Measurements from ENCODE around the gene MAN2A2. TPM values are rescaled to one million over a fixed set of nuclear protein-coding genes. Genes with fewer than 3 reads are reported as not detected.

Gene MAN2A2
- total and polyA plus RNA-seq, 2 of the 8 experiments (the other 6 are each of a cell fraction or from before 2014, with no cell fraction given) = 23.1 to 29.7 TPM

DNA sequence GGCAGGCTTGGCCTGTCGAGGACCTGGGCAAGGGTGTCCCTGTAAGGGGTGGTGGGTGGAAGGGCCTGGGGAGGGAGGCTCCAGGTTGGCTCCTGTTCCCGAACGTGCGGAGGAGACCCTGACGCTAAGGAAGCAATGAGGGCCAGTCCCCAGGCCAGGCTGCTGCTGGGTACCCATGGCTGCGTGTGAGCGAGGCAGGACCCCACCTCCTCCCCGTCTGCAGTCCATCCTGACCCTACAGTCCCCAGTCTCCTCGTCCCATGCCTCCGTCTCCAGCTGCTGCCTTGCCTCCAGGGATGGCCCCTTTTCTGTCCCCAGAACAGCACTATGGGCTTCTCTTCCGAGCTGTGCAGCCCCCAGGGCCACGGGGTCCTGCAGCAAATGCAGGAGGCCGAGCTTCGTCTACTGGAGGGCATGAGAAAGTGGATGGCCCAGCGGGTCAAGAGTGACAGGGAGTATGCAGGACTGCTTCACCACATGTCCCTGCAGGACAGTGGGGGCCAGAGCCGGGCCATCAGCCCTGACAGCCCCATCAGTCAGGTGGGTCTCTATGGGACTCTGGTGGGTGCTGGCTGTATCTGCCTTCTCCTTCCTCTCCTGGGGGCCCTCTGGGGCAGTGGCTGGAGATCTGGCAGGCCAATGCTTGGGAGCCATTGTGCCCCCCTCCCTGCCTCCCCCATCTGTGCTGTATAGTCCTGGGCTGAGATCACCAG lies 18.2 kb upstream of the MAN2A2 start:
- H2BK120ac ChIP-seq (replicated peaks; ENCODE audit: low read depth, low read length) = no peak overlapping the region
- H3K4ac ChIP-seq (replicated peaks; ENCODE audit: insufficient read length, low read depth, low read length) = peak overlapping the region; percentile 57
- H3K14ac ChIP-seq (ENCODE audit: insufficient read length) = no peak overlapping the region
- H3K4me2 ChIP-seq (ENCODE audit: insufficient read depth in 1 of 2, low read depth in 2 of 2, low read length in 2 of 2) = peak overlapping the region; percentile 62 to 72
- H3K56ac ChIP-seq (replicated peaks; ENCODE audit: insufficient read length, low read depth, low read length) = no peak overlapping the region
- DNase-seq (ENCODE audit: low read depth in 1 of 2, low spot score in 2 of 2) = no peak
- H2BK20ac ChIP-seq (ENCODE audit: low read length) = no peak overlapping the region; the same call in 1 of the 2 replicates
- no peaks in the 10 kb centered on the region; the same call in 1 of the 2 replicates for H3K79me1 ChIP-seq (ENCODE audit: low read depth, low read length)
- H2AK5ac ChIP-seq (ENCODE audit: low read depth, low read length) = no peak overlapping the region; the same call in 1 of the 2 replicates
- H3K27ac ChIP-seq (ENCODE audit: low read depth, low read length) = no peak overlapping the region
- peak overlapping the region; percentile 97; the same call in 1 of the 2 replicates for H2BK15ac ChIP-seq (ENCODE audit: low read length)
- no peak for FAIRE-seq
- no peak overlapping the region for H3K9ac ChIP-seq (replicated peaks in 1 of 4; ENCODE audit: extremely low read depth in 1 of 4, low read depth in 3 of 4, low read length in 3 of 4)
- CTCF ChIA-PET (ENCODE audit: partially characterized antibody) = interaction anchor here (0.6 to 5.5 kb wide), 47 partner anchors 11 to 719 kb away, joined by 3 to 132 read pairs (median 6); partner anchors contain the start of genes BLM, FURIN, HDDC3 and MAN2A2
- H2BK5ac ChIP-seq (ENCODE audit: low read depth, low read length) = peak overlapping the region; percentile 87; the same call in 1 of the 2 replicates
- peak overlapping the region; percentile 86 for H4K8ac ChIP-seq (ENCODE audit: extremely low read depth, insufficient read depth, low read length)
- H3K23ac ChIP-seq (ENCODE audit: insufficient read length) = no peak overlapping the region
- peak overlapping the region; percentile 97 for H3K18ac ChIP-seq (ENCODE audit: extremely low read depth, low read length)
- 67% methylated on average over 11 of the region's 16 CpGs; no CpG with 5 or more reads in 1 of the 2 experiments for WGBS, 2 experiments (ENCODE audit: extremely low coverage in 1 of 2, insufficient coverage in 1 of 2, insufficient read length in 1 of 2, insufficient replicate concordance in 2 of 2, low coverage in 1 of 2, low lambda C conversion rate in 2 of 2, missing lambda C conversion rate in 1 of 2)
- no peaks in the 10 kb centered on the region for H3K9me3 ChIP-seq (ENCODE audit: insufficient read depth in 2 of 2, low read depth in 1 of 2, low read length in 1 of 2)
- 0 out of 2 replicates have a peak overlapping the region, but pooled peaks have one; percentile 11 for H2AFZ ChIP-seq (ENCODE audit: low read length)
- peak overlapping the region; percentile 87; the same call in 1 of the 2 replicates for H2BK12ac ChIP-seq (ENCODE audit: low read depth, low read length)
- H3K79me2 ChIP-seq (ENCODE audit: control insufficient read depth in 1 of 2, insufficient read depth in 2 of 2, low read length in 2 of 2) = no peaks in the 10 kb centered on the region
- peaks cover 0 to 24% (median 15%) of the 10 kb centered on the region in 4 experiments; a peak in 6 of 7 replicates for H3K4me1 ChIP-seq (replicated peaks in 1 of 4; ENCODE audit: control insufficient read depth in 3 of 4, insufficient read depth in 4 of 4, low read length in 3 of 4)
- H3K27me3 ChIP-seq (replicated peaks in 1 of 4; ENCODE audit: control insufficient read depth in 3 of 4, extremely low read depth in 1 of 4, insufficient read depth in 3 of 4, low read length in 3 of 4) = no peaks in the 10 kb centered on the region
- POLR2A ChIA-PET (ENCODE audit: partially characterized antibody) = interaction anchor here (1.2 to 4.7 kb wide), 7 partner anchors 11 to 330 kb away, joined by 3 to 22 read pairs (median 11); partner anchors contain the start of genes FURIN and UNC45A
- H4K5ac ChIP-seq (ENCODE audit: insufficient read length, low read depth, low read length) = peak overlapping the region; percentile 37
- H3K4me3 ChIP-seq (ENCODE audit: extremely low read depth in 1 of 4, insufficient read depth in 2 of 4, low read depth in 3 of 4, low read length in 4 of 4) = peak overlapping the region; percentile 0 to 57 (median 13); a peak in 5 of 8 replicates
- peaks cover 0 to 6% (median 2%) of the 10 kb centered on the region in 4 experiments; a peak in 2 of 8 replicates for H3K36me3 ChIP-seq (ENCODE audit: control insufficient read depth in 2 of 4, insufficient read depth in 4 of 4, low read length in 3 of 4)
- peak overlapping the region; percentile 95 for H4K91ac ChIP-seq (replicated peaks; ENCODE audit: insufficient read length, low read length)
- peaks cover 0 to 3% of the 10 kb centered on the region in 2 experiments for H4K20me1 ChIP-seq (replicated peaks in 1 of 2; ENCODE audit: control insufficient read depth in 1 of 2, insufficient read depth in 2 of 2, low read length in 2 of 2)
- no peaks in the 10 kb centered on the region; the same call in 1 of the 2 replicates for H3K23me2 ChIP-seq (ENCODE audit: low read depth, low read length)
